ENCODE data around the gene GALM. TPM values are rescaled to one million over a fixed set of nuclear protein-coding genes. Genes with fewer than 3 reads are reported as not detected.

The GALM gene
- total and polyA plus RNA-seq, 2 of the 8 experiments (the other 6 are each of a cell fraction or from before 2014, with no cell fraction given), result 9.9 to 13.1 TPM

DNA sequence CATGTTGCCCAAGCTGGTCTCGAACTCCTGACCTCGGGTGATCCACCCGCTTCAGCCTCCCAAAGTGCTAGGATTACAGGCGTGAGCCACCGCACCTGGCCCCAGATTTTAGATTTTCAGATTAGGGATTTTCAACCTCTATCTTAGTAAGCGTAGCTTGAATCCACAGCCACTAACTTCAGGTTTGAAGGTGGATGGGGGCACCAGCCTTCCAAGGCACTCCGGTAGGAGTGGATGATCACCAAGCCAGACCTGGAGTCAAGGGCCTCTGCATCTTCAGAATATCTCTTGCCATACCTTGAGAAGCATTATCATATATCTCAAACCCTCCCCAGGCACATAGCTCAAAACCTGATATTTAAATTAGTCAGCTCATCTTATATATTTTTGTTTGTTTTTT lies 17.9 kb downstream of the GALM start:
- Histone ChIP-seq H3K9ac (replicated peaks in 1 of 4; ENCODE audit: extremely low read depth in 1 of 4, low read depth in 3 of 4, low read length in 3 of 4) (no peak overlapping the region), H4K5ac (ENCODE audit: insufficient read length, low read depth, low read length) (no peak overlapping the region), H3K4me3 (ENCODE audit: extremely low read depth in 1 of 4, insufficient read depth in 2 of 4, low read depth in 3 of 4, low read length in 4 of 4) (no peak overlapping the region), H3K4me2 (ENCODE audit: insufficient read depth in 1 of 2, low read depth in 2 of 2, low read length in 2 of 2) (no peak overlapping the region), H4K20me1 (replicated peaks in 1 of 2; ENCODE audit: control insufficient read depth in 1 of 2, insufficient read depth in 2 of 2, low read length in 2 of 2) (no peaks in the 10 kb centered on the region), H4K91ac (replicated peaks; ENCODE audit: insufficient read length, low read length) (no peak overlapping the region), H3K23ac (ENCODE audit: insufficient read length) (no peak overlapping the region), H2BK12ac (ENCODE audit: low read depth, low read length) (no peak overlapping the region), H3K56ac (replicated peaks; ENCODE audit: insufficient read length, low read depth, low read length) (no peak overlapping the region), H3K27me3 (replicated peaks in 1 of 4; ENCODE audit: control insufficient read depth in 3 of 4, extremely low read depth in 1 of 4, insufficient read depth in 3 of 4, low read length in 3 of 4) (no peaks in the 10 kb centered on the region), H2BK5ac (ENCODE audit: low read depth, low read length) (no peak overlapping the region), H3K36me3 (ENCODE audit: control insufficient read depth in 2 of 4, insufficient read depth in 4 of 4, low read length in 3 of 4) (peaks cover 0 to 8% (median 0%) of the 10 kb centered on the region in 4 experiments; a peak in 1 of 8 replicates), H3K14ac (ENCODE audit: insufficient read length) (no peak overlapping the region), H3K23me2 (ENCODE audit: low read depth, low read length) (no peaks in the 10 kb centered on the region), H4K8ac (ENCODE audit: extremely low read depth, insufficient read depth, low read length) (no peak overlapping the region), H3K4ac (replicated peaks; ENCODE audit: insufficient read length, low read depth, low read length) (no peak overlapping the region), H2BK120ac (replicated peaks; ENCODE audit: low read depth, low read length) (no peak overlapping the region), H2BK15ac (ENCODE audit: low read length) (no peak overlapping the region), H3K79me1 (ENCODE audit: low read depth, low read length) (no peaks in the 10 kb centered on the region), H3K18ac (ENCODE audit: extremely low read depth, low read length) (no peak overlapping the region), H2AK5ac (ENCODE audit: low read depth, low read length) (no peak overlapping the region), H2AFZ (ENCODE audit: low read length) (no peak overlapping the region), H3K4me1 (replicated peaks in 1 of 4; ENCODE audit: control insufficient read depth in 3 of 4, insufficient read depth in 4 of 4, low read length in 3 of 4) (no peaks in the 10 kb centered on the region), H3K27ac (ENCODE audit: low read depth, low read length) (no peak overlapping the region), H2BK20ac (ENCODE audit: low read length) (no peak overlapping the region), H3K79me2 (ENCODE audit: control insufficient read depth in 1 of 2, insufficient read depth in 2 of 2, low read length in 2 of 2) (no peaks in the 10 kb centered on the region), H3K9me3 (ENCODE audit: insufficient read depth in 2 of 2, low read depth in 1 of 2, low read length in 1 of 2) (no peaks in the 10 kb centered on the region)
- no peak for TF ChIP-seq RBBP5 (IDR thresholded peaks at IDR 0.05; ENCODE audit: borderline replicate concordance, low read depth, low read length)
- TF ChIP-seq CBX5 (IDR thresholded peaks at IDR 0.05; ENCODE audit: low read depth, low read length), result no peak
- POLR2A ChIA-PET (ENCODE audit: partially characterized antibody), result interaction anchor here (0.8 to 1.5 kb wide), 3 partner anchors 64 to 88 kb away, joined by 3 to 4 read pairs (median 3); partner anchors contain the start of gene SRSF7
- FAIRE-seq (no peak), DNase-seq (ENCODE audit: low read depth in 1 of 2, low spot score in 2 of 2) (no peak)
- CTCF ChIA-PET (ENCODE audit: partially characterized antibody), result interaction anchor here (1.0 kb wide), 1 partner anchor 12 kb away, joined by 3 read pairs; no protein-coding TSS in a partner anchor
- 92% methylated on average over 7 of the region's 7 CpGs; no CpG with 5 or more reads in 1 of the 2 experiments for WGBS, 2 experiments (ENCODE audit: extremely low coverage in 1 of 2, insufficient coverage in 1 of 2, insufficient read length in 1 of 2, insufficient replicate concordance in 2 of 2, low coverage in 1 of 2, low lambda C conversion rate in 2 of 2, missing lambda C conversion rate in 1 of 2)
